ENCODE data around the gene INO80B.
"Not testable (repeated sequence)": the region's sequence is repeated elsewhere in the genome, so short reads cannot be mapped to it uniquely, and the experiment has no call there.

Gene INO80B

DNA sequence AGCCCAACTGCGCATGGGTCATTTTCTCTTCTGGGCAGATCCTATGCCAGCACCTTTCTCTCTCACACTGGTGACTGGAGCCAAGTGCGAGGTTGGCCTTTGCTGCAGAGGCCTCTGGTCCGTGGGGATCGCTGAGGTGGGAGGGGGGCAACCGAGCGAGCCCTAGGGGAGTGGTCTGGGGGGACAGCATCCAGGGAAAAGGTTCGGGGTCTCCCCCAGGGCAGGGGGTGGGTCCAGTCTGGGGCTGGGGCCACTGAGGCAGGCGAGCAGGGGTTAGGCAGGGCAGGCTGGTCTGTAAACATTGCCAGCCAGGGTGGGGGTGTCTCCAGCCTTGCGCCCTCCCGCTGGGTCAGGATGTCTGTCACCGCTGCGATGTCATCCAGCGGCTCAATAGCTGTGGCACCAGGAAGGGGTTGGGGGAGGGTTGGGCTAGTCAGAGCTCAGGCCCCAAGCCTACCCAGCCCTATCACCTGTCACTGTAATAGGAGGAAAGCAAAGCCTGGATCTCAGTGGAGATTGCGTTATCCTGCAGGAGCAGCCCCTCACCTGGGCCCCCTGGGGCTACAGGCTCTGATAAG is 28.6 kb upstream of the INO80B start:
- no peak for DNase-seq

DNA sequence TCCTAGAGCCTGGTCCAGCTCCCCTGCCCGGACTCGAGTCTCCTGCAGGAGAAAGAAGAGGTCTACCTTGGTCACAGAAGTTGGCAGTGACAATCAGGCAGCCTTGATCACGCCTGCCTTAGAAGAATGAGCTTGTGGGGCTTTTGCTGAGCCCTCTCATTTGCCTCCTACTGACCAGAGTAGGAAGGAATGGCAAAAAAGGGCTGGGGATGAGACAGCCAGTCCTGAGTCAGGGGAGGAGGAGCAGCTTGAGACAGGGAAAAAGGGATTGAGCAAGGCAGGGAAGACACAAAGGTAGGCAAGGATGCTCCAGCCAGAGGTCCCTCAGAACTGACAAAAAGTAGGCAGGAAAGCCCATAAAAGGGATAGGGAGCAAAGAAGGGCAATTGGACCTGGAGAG is 27.3 kb upstream of the INO80B start:
- DNase-seq = no peak

DNA sequence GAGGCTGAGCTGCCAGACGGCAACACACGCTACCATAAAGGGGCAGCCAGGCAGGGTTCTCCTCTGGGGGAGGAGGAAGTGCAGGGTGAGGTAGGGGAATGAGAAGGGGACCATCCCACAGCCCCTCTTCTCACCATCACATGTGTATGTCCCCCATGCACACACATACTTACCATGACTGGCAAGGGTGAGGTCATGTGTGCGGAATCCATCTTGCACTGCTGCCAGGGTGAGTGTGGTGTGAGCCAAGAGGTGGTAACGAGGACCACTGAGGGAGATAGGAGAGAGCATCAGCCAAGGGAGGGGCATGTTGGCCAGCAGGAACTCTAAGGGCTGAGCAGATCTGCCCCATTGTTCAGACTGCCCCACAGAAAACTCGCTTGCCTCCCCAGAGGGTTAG is 26.2 kb upstream of the INO80B start:
- DNase-seq = no peak

DNA sequence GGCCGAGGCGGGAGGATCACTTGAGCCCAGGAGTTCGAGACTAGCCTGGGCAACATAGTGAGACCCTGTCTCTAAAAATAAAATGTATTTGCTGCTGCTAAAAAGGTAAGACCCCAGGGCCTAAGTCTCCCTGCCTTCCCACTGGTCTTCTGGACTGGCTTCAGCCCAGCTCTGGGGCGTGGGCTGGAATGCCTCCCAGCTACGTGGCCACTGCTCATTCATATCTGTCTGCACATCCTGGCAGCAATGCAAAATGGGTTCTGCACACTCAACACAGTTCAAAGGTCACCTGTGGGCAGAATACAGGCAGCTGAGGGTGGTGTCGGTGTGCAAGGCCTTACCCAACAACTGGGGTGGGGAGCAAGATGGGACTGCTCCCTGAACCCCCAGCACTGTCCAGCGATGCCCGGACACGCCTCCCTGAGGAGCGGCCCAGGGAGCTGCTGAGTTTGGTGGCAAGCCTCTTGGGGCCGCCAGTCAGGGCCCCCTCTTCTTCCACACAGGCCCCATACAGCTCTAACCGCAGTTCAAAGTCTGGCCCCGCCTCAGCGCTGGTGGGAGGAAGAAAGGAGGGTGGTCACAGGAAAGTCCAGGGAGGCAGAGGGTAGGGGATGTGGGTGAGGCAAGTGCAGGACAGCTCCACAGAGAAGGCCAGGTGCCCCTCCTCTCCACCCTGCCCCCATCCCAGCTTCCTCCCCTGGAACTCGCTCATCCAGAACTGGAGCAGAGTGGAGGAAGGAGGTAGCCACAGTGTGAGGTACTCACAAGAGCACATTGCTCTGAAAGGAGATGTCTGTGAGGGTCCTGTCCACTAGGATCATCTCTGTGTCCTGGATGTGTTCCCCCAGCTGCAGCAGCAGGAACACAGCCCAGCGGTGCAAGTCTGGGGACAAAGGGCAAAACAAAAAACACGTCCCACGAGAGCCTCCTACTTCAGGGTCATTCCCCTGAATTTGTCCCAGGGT is 25.1 kb upstream of the INO80B start:
- DNase-seq = no peak

DNA sequence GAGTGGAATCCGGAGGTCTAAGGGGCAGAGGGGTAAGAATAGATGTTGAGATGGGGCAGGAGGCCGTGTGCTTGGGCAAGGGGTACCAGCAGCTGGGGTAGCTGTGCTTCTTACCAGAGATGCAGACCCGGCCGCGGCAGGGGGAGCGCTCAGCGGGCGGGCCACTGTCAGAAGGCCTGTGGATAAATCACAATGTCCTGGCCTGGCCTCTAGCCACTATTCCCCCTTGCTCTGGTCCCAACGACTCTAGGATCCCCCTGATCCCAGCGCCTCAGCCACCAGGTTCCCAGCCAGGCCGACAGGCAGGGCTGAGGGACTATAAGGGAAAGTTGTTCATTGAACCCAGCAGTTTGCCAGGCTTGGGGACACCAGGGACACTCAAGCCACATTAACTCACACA is 24.4 kb upstream of the INO80B start:
- no peak for DNase-seq

DNA sequence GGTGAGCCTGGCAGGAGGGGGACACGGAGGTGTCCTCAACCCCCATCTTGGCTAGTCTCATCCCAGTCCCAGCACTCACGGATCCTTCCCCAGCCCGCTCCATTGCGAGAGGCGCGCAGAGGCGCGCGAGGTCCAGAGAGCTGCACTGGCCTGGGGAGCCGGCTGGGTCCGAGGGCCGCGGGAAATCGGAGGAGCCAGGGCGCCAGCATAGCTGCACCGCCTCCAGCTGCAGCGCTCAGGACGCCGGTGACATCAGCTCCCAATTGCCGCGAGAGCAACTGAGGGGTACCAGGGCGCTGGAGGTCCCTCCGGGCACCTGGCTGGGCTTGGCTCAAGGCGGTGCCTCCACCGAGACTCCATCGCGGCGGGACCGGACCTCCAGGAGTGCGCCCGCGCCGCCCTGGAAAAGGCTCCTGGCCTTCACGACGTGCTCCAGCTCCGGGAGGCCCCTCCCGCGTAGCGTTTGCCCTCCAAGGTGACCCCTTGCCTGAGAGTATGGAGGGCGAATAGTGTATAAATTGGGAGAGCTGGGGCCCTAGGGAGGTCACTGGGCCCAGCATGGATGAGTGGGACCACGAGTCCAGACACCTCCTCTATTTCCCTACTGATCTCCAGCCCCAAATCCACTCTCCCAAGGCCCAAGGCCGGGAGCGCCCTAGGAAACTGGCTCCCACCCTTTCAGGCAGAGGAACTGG is 18.6 kb upstream of the INO80B start:
- no peak for DNase-seq

DNA sequence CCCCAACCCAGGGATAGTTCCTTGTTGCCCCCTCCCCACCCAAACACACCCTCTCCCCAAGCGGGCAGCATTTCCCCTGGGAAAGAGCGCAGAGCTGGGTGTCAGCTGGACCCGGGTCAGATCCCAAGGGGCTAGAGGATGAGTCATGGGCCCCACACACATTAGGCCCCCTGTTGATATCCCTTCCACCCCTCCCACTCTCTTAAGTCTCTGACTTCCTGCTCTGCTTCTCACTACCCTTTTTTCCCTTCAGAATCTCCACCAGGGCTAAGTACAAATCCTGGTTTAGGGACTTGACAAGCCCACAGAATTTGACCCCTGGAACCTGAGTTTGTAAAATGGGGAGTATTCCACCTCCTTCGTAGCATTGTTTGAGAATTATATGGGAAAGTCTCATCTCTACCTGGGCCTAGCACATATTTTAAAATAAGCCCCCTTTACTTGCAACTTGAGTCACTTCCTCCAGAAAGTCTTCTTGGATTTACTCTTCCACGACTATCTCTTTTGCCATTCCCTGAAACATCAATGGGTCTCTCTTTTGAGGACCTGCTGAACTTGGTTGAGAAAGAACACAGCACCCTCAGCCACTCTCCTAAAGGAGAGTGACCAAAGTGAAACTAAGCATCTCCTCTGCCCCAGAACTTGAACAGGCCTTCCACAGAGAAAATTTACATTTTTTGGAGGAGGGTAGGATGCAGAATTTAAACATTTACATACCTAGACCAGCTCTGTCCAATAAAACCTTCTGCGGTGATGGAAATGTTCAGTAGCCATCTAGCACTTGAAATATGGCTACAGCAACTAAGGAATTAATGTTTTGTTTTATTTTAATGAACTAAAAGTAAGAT is 17.8 kb upstream of the INO80B start:
- no peak for DNase-seq

DNA sequence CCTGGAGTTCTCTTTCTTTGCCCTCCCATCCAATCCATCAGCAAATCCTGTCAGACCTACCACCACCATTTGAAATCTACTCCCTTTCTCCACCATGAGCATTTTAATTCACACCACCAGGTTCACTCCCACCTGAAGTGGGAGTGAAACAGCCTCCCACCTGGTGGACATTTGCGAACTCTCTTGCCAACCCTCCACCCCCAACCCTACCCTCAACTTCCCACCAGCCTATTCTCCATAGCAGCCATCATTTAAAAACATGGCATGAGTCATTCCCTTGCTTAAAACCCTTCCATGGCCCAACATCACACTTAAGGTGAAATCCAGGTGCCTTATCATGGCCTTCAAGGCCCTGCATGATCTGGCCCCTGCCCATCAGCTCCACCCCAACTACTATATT is 16.6 kb upstream of the INO80B start:
- no peak for DNase-seq

DNA sequence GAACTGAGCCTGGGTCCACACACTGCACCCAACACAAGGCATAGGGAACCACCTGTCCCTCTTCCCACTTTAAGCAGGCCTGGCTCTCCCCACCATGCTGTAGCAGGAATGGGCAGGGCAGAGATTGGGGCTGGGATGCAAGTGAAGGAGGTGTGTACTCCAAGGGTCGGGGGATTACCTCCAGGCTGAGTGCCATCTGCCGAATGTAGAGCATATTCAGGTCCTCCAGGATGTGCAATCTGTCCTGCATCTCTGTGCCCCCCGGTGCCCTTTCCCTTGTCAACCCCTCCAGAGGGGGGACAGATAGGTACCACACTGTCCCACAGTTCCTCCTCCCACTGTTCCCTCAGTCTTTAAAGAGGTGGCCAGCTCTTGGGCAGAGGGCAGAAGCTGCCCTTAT is 15.5 kb upstream of the INO80B start:
- DNase-seq = no peak

DNA sequence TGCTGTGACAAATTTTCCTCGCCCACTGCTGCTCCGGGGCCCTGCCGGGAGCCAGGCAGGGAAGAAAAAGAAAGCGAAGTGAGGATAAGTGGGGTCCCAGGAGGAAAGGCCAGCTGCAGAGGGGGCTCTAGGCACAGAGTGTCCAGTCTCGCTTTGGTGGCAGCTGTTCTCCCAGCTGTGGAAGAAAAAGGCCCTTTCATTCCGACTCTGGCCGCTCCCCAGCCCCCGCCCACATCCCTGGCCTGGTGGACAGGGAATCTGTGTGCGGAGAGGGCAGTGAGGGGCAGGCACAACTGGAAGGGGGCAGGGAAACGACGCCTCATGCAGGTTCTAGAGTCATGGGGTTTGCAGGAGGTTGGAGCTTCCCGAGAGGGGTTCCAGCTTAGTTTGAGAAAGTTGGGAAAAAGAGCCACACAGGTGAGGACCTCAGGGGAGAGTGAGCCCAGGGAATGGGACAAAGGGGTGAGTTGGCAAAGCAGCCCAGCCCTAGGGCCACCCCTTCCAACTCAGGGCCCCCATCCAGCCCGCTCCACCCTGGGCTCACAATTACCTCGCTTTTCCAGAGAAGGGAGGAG is 15.0 kb upstream of the INO80B start:
- DNase-seq = no peak

DNA sequence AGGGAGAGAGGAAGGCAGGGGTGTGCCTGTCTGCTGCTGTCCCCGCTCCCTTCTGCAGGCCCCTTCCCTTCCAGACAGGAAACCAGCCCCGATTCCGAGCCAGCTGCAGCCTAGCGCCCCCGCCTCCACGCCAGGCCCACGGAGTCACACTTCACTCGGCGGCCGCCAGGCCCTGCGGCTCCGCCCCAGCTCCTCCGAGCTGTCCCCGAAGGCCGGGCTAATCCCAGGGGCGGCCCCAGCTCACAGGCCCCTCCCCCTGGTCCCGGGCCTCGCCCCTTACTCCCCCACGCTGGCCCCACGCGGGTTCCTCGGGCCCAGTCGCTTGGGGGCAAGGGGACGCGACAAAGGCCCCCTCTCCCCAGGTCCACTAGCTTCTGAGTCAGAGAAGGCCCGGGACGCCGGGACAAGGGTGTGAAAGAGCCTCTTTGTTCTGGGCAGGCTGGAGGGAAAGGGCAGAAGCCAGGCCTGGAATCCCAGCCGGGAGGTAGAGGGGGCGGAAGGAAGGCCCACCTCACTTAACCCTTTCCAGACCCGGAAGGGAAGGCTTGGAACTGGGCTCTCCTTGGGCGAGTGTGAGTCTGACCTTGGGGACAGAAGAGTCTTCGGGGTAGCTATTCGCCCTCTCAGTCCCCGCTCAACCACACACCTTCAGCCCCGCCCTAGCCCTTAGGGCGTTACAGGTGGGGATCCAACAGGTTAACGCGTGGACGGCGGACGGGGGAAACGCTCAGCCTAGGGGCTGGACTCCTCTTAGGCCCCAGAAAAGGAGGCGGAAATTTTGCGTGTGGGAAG is 14.3 kb upstream of the INO80B start:
- DNase-seq = peak; percentile 85

DNA sequence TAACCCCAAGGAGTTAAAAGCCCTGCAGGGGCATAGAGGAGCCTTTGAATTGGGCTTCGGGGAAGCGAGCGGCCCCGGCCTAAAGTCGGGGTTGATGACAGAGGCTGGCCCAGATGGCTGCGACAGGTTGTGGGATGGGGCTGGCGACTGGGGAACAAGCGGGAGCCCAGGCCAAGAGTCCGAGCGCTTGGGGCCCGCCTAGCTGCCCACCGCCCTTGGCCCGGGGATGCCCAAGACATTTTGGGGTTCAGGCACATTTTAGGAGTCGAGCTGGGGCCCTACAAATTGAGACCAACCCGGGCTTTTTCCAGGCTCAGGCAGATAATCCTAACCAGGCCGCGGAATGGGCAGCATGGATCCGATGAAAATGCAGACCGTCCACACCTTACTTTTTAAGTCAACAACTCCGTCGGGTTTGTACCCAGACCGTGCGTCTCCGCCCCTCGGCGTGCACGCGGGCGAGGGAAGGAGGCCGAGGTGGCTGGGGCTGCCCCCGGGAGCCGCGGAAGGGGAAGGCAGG is 13.7 kb upstream of the INO80B start:
- DNase-seq = no peak

DNA sequence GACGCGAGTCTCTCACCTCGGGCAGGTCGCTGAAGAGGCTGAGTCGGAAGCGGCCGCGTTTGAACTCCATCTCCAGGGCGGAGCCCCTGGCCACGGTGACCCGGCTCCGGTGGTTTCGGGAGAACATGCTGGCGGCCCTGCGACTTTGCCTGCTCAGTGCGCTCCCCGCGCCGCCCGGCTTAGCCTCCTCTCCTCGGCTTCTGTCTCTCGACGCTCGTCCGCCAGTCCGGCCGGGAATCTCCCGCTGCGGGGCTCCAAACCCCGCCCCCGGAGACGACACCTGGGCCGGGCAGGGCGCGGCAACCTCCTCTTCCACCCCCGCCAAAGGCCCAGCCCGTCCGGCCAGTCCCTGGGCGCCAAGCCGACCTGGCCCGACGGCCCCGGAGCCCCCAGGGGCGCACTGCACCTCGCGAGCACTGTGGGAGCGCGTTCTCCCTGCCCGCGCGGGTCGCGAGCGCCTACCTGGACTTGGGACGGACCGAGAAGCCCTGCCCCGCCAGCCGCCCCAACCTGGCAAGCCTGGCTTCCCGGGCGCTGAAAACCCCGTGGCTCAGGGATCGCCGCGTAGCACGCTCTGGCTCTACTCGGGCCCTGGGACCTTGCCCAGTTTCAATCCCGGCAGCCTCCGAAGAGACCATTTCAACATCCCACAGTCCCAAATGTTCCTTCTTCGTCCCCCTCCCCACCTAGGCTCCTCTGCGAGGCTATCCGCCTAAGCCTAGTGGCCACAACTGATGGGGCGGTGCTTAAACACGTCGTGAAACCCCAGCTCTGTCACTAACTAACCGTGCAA is 13.0 kb upstream of the INO80B start, which contains the start of gene RTKN:
Gene RTKN (minus strand): TSS at position 248 of the 793 bp plus-strand sequence. CDS start 121 bp downstream, at position 127.
- peak; percentile 38 for DNase-seq

DNA sequence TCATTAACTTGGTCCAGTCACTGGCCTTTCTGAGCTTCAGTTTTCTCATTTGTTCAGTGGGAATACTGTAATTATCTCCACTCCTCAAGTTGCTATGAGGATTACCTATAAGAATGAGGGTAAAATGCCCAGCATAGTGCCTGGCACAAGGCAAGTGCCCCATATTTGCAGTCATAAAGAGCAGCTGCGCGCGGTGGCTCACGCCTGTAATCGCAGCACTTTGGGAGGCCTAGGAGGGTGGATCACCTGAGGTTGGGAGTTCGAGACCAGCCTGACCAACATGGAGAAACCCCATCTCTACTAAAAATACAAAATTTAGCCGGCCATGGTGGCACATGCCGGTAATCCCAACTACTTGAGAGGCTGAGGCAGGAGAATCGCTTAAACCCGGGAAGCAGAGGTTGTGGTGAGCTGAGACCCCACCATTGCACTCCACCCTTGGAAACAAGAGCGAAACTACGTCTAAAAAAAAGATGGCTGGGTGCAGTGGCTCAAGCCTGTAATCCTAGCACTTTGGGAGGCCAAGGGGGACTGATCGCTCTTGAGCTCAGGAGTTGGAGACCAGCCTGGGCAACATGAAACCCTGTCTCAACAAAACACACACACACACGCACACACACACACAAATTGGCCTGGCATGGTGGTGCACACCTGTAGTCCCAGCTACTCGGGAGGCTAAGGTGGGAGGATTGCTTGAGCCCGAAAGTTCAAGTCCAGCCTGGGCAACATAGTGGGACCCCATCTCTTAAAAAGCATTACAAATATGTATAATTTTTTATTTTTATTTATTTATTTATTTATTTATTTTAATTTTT is 12.2 kb upstream of the INO80B start:
- not testable (repeated sequence) for DNase-seq

DNA sequence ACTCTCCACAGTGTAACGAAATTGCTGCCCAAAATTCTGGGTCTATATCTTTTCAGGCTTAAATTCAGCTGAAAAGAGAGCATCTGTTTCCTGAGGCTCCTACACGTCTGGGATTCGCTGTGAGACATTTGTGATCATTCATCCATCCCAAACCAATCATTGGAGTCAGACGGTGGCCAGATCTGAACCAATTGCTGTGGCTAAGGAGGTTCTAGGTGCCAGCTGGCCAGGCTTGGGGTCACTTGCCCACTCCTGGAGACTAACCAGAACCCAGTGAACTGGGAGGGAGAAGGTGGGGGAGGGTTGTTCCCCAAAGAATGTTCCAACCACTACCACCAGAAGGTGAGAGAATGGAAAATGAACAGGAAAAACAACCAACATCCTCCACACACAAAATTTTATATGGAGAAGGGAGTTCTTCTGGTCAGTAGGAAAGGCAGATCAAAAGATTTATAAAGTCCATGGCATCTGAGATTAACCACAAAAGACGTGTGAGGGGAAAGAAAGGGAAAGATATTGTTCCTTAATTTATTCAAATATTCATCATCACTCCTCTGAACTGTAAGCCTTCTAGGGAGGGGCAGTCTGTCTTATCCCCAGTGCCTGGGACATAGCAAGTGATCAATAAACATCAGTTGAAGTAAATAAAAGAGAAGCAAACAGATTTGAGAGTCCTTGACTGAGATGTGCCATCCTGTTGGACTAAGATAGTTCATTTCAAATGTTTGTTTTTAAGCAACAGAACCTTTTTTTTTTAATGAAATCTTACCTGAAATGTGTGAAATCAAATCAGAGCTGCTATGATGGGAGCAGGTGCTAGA is 10.2 kb upstream of the INO80B start:
- DNase-seq = no peak

DNA sequence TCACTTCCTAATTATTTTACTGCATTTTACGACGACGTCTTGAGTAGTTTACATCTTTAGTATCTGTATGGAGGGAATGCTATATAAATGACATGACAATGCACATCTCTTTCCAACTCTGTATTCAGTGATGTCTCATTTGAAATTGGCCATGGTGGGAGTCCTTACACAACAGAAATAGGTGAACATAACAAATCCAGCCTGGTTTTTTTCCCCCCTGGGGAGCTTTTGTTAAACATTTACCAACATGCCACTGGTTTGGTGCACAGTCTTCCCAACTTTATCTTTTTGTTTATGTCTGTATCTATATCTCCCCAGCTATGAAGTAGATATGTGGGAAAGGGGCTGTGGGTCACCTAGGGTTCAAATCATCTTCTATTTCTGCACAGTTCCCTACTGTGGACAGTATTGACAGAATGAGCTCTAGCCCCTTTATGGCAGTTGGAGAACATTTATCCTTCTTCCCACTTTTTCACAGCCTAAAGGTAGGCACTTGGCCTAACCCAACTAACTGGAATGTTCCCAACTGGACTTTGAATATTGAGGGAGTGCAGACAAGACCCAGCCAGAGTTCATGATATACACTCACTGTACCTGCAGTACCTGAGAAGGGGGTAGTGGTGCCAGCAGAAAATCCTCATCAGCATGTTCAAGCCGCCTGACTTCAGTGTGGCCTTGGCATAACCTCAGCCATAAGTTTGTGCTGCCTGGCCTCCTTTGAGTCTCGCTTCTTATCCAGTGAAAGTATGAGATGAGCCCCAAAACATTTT is 7.5 kb upstream of the INO80B start:
- DNase-seq = no peak

DNA sequence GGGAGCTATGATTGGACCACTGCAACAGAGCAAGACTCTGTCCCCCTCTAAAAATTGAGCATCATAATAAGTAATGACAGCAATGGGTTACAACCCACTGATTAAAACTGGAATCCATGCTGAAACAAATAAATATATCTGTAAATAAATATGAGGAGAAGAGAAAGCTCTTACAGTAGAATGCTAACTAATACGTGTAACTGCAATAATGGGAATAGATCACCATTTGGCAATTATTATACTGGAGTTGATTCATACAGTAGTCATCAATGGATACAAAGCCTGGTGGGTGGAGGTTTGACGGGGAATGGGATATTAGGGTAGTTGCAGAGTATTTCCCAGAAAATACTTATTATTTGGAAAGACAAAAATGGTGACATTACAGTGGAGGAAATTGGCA is 6.1 kb upstream of the INO80B start:
- no peak for DNase-seq
